Nephron (organoid): ENCODE measurements around the gene CCDC82.

Experiments used
- H3K27ac Mint-ChIP-seq, 3 experiments: 2 replicates each; pipeline ENCODE4 v1.8.0; 2020; ENCODE audit warnings: mixed read lengths in 3 of 3, mild to moderate bottlenecking in 2 of 3, moderate library complexity in 1 of 3
- H3K27me3 Mint-ChIP-seq: 2 replicates; pipeline ENCODE4 v1.8.0; 2021; ENCODE audit warnings: low read depth, mild to moderate bottlenecking, moderate library complexity, mixed read lengths
- H3K36me3 Mint-ChIP-seq: 2 replicates; pipeline ENCODE4 v1.8.0; 2020; ENCODE audit warnings: low read depth, mixed read lengths
- H3K4me1 Mint-ChIP-seq: 2 replicates; pipeline ENCODE4 v1.8.0; 2020; ENCODE audit warnings: mixed read lengths
- H3K4me3 Mint-ChIP-seq, 3 experiments: 2 replicates each; pipeline ENCODE4 v1.8.0; 2020; ENCODE audit warnings: mild to moderate bottlenecking in 3 of 3, mixed read lengths in 3 of 3, moderate library complexity in 2 of 3
- H3K9me3 Mint-ChIP-seq: 2 replicates; pipeline ENCODE4 v1.8.0; 2020; ENCODE audit warnings: mixed read lengths
- TF ChIP-seq, protein P1 (sequence below), 3 experiments: fragments of 200-600 bp; sonication (generic); IDR thresholded peaks; one replicate each; pipeline ENCODE4 v1.5.0; 2021; ENCODE audit warnings: antibody characterized with exemption in 3 of 3; ENCODE audit not compliant: unreplicated experiment in 3 of 3

The CCDC82 gene

DNA sequence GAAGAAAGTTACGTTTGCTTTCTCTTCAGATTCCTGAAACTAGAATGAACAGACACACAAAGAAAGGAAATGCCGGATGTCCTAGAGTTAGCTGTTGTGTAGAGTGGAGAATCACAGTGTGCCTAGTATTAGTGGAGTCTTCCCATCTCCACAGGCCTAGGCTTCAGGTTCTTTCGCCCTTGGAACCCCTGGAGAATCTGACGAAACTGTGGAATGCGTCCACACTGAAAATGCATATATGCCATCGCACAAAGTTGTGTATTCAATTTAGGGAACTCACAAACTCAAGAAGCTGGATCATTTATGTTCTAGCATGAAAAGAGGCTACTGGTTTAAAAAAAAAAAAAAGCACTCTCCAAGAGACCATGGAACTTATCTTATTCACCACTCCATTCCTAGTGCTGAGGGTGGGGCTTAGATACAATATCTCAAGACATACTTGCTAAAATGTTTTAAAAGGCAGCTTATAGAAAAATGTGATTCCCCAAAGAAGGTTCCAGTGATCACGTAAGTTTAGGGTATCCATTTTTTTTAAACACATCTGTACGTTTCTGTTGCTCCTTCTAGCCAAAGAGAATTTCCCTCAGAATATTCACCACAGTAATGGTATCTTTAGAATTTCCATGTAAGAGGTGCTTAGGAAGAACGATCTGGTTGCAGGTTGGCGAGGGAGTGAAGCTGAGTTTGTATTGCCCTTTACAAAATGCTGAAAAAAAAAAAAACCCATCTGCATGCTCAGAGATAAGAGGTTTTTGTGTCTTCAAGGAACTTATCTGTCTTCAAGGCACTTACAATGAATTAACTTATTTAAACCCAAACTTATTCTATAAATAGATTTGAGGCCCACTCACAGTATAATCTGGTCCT is 66.7 kb downstream of the CCDC82 start:
- Mint-ChIP-seq H3K36me3 (peaks cover 24% of the 10 kb centered on the region), H3K9me3 (no peaks in the 10 kb centered on the region), H3K4me3 (no peak overlapping the region)

DNA sequence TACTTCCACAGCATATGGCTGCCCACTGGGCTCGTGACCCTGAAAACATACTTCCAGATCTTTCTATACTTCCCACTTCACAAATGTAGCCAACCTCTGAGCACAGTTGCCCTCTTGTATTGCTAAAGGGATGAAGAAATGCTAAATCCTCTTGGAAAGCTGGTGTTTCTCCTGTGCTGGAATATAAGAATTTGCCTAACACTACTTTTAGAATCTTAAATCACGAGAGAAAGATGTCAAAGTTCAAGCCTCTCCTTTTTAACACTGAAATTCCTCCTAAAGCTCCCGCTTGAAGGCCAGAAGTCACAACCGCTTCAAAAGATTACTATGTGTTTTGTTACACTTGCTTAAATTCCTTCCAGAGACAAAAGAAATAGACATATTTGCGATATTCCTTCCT is 68.6 kb downstream of the CCDC82 start:
- no peak overlapping the region for H3K4me3 Mint-ChIP-seq
- TF ChIP-seq, protein P1, sequence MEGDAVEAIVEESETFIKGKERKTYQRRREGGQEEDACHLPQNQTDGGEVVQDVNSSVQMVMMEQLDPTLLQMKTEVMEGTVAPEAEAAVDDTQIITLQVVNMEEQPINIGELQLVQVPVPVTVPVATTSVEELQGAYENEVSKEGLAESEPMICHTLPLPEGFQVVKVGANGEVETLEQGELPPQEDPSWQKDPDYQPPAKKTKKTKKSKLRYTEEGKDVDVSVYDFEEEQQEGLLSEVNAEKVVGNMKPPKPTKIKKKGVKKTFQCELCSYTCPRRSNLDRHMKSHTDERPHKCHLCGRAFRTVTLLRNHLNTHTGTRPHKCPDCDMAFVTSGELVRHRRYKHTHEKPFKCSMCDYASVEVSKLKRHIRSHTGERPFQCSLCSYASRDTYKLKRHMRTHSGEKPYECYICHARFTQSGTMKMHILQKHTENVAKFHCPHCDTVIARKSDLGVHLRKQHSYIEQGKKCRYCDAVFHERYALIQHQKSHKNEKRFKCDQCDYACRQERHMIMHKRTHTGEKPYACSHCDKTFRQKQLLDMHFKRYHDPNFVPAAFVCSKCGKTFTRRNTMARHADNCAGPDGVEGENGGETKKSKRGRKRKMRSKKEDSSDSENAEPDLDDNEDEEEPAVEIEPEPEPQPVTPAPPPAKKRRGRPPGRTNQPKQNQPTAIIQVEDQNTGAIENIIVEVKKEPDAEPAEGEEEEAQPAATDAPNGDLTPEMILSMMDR (IDR thresholded peaks at IDR 0.05; ENCODE audit: unreplicated experiment in 3 of 3) = no peak
- H3K36me3 Mint-ChIP-seq = peaks cover 32% of the 10 kb centered on the region
- H3K27ac Mint-ChIP-seq = peak overlapping the region; percentile 72 to 82 (median 81)
- H3K4me1 Mint-ChIP-seq = peaks cover 84% of the 10 kb centered on the region
- no peaks in the 10 kb centered on the region for H3K9me3 Mint-ChIP-seq
- H3K27me3 Mint-ChIP-seq = no peaks in the 10 kb centered on the region

More for the DNA sequence above, 66.7 kb downstream of the CCDC82 start:
- Mint-ChIP-seq H3K4me1 (peaks cover 72% of the 10 kb centered on the region), H3K27ac (peak overlapping the region; percentile 13 to 60 (median 34)), H3K27me3 (no peaks in the 10 kb centered on the region)
- TF ChIP-seq, protein P1 (IDR thresholded peaks at IDR 0.05; ENCODE audit: unreplicated experiment in 3 of 3) = no peak

DNA sequence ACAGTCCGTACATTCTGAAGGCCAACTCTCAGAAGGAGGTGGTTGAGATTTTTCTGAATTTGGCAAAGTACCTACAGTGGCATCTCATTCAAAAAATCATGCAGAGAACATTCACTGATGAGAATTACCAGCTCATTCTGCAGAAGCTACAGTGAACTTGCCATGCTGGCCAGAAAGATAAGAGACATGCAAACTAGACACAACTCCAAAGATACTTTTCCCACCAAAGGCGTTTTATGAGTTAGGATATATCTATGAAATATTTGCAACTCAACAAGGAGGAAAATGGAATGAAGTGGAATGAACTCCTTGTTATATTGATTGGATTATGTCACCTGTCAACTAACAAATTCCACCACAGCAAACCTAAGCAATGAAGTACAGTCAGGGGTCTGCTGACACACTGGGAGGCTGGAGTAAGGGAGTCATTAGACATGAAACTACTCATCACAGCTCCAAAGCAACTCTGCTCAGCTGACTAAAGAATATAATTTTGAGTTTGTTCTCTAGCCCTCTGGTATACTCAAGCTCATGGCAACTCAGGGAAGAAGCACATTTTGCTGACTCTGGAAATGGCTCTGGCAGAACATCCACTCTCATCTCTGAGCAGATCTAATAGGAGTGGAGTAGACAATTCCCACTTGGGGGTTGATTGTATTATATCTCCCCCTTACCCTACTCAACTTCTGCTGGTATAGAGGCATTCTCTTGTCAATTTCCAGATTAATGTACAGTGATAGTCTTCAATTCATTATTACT is 69.6 kb downstream of the CCDC82 start:
- Mint-ChIP-seq H3K4me1 (peaks cover 75% of the 10 kb centered on the region), H3K27me3 (no peaks in the 10 kb centered on the region), H3K9me3 (no peaks in the 10 kb centered on the region), H3K27ac (peak overlapping the region; percentile 72 to 82 (median 81)), H3K36me3 (peaks cover 33% of the 10 kb centered on the region), H3K4me3 (no peak overlapping the region)
- TF ChIP-seq, protein P1 (IDR thresholded peaks at IDR 0.05; ENCODE audit: unreplicated experiment in 3 of 3) = no peak

DNA sequence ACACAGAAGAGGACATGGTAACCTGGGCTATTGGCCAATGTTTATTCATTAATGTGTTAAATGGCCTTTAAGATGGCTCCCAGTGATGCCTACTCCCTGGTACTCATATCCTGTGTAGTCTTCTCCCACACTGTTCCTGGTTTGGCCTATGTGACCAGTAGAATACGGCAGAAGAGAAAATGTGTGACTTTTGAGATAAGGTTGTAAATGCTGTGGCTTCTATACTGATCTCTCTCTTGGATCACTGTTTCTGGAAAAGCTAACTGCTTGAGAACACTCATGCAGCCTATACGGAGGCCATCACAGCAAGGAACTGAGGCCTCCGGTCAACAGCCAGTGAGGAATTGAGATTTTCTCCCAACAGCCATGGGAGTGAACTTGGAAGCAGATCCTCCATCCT is 70.9 kb downstream of the CCDC82 start:
- TF ChIP-seq, protein P1 (IDR thresholded peaks at IDR 0.05; ENCODE audit: unreplicated experiment in 3 of 3) = no peak
- H3K9me3 Mint-ChIP-seq = no peaks in the 10 kb centered on the region
- peak overlapping the region in 1 of 3 experiments; percentile 5 for H3K27ac Mint-ChIP-seq
- H3K4me3 Mint-ChIP-seq = no peak overlapping the region
- peaks cover 76% of the 10 kb centered on the region for H3K4me1 Mint-ChIP-seq
- H3K27me3 Mint-ChIP-seq = no peaks in the 10 kb centered on the region
- H3K36me3 Mint-ChIP-seq = peaks cover 21% of the 10 kb centered on the region

DNA sequence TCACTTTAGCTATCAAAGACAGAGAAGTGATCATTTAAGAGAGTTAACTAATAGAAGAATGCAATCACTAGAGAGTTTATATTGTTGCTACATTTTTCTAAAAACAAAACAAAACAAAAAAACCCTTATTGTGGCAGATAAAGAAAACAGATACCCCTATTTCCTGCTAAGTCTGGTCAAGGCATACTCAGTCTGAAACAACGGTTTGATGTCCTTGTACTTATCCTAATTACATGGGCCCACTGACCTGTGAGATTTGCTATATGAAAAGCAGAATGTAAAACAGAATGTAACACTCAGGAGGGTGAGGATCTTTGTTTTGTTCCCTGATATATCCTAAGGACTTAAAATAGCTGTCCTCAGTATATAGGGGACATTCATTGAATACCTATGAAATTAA is 71.3 kb downstream of the CCDC82 start:
- Mint-ChIP-seq H3K4me3 (no peak overlapping the region), H3K27ac (peak overlapping the region in 2 of 3 experiments; percentile 29 to 51), H3K36me3 (peaks cover 17% of the 10 kb centered on the region), H3K4me1 (peaks cover 79% of the 10 kb centered on the region), H3K27me3 (no peaks in the 10 kb centered on the region), H3K9me3 (no peaks in the 10 kb centered on the region)
- TF ChIP-seq, protein P1 (IDR thresholded peaks at IDR 0.05; ENCODE audit: unreplicated experiment in 3 of 3) = no peak
